Activated T-helper 17 cell treated with anti-CD3 and anti-CD28 coated beads, Interleukin-2, amount 50 U/mL, for 72 hours (primary cell): Measurements from ENCODE around the gene PNISR. TPM values are rescaled to one million over a fixed set of nuclear protein-coding genes. Genes with fewer than 3 reads are reported as not detected.
"Not testable (repeated sequence)": the region's sequence is repeated elsewhere in the genome, so short reads cannot be mapped to it uniquely, and the experiment has no call there.

ENCODE experiments used
- ATAC-seq: fragments of 150-1000 bp; cut with Tn5 transposase; replicated peaks from 2 replicates; pipeline ENCODE4 v1.10.0; 2021; ENCODE audit warnings: mild to moderate bottlenecking, moderate library complexity
- H3K27ac Mint-ChIP-seq: one replicate; pipeline ENCODE4 v1.8.0; 2022; ENCODE audit warnings: mixed read lengths
- H3K27me3 Mint-ChIP-seq: one replicate; pipeline ENCODE4 v1.8.0; 2022; ENCODE audit warnings: mixed read lengths
- H3K36me3 Mint-ChIP-seq: one replicate; pipeline ENCODE4 v1.8.0; 2022; ENCODE audit warnings: low read depth, mild to moderate bottlenecking, mixed read lengths
- H3K4me1 Mint-ChIP-seq: one replicate; pipeline ENCODE4 v1.8.0; 2022; ENCODE audit warnings: mixed read lengths
- H3K4me3 Mint-ChIP-seq: one replicate; pipeline ENCODE4 v1.8.0; 2022; ENCODE audit warnings: mild to moderate bottlenecking, mixed read lengths
- H3K9me3 Mint-ChIP-seq: one replicate; pipeline ENCODE4 v1.8.0; 2022; ENCODE audit warnings: mixed read lengths
- total RNA-seq, 2 donors: library from RNA; stranded (reverse); gene quantifications; one replicate each; pipeline ENCODE4 v1.2.3, GENCODE V29; 2022

Gene PNISR
- 100 to 1,000 TPM; 115 to 288 TPM for total RNA-seq

- Mint-ChIP-seq H3K36me3 (peaks cover 81% of the 10 kb centered on the region), H3K9me3 (no peaks in the 10 kb centered on the region), H3K27me3 (no peaks in the 10 kb centered on the region), H3K4me3 (peak within 1 kb of the TSS; percentile 86), H3K27ac (peak within 1 kb of the TSS; percentile 97), H3K4me1 (peaks cover 42% of the 10 kb centered on the region)
- peak; percentile 91 for ATAC-seq
Observed at GRCh38 chr6:99424761-99425646, at the start of gene PNISR. TSS of gene PNISR (minus strand) at chr6:99425308. CDS start at chr6:99414659, 10,649 bp downstream.

GRCh38 chr6:99473730-99474129 is 48.6 kb upstream of the PNISR start:
- Mint-ChIP-seq H3K4me1 (no peaks in the 10 kb centered on the region), H3K9me3 (peaks cover 3% of the 10 kb centered on the region), H3K36me3 (peaks cover 30% of the 10 kb centered on the region), H3K27me3 (no peaks in the 10 kb centered on the region), H3K27ac (no peak overlapping the region), H3K4me3 (no peak overlapping the region)
- no peak for ATAC-seq

GRCh38 chr6:99471638-99472037 is 46.5 kb upstream of the PNISR start:
- no peaks in the 10 kb centered on the region for H3K9me3 Mint-ChIP-seq
- ATAC-seq: no peak
- no peak overlapping the region for H3K27ac Mint-ChIP-seq
- no peaks in the 10 kb centered on the region for H3K4me1 Mint-ChIP-seq
- peaks cover 26% of the 10 kb centered on the region for H3K36me3 Mint-ChIP-seq
- H3K4me3 Mint-ChIP-seq: no peak overlapping the region
- no peaks in the 10 kb centered on the region for H3K27me3 Mint-ChIP-seq

GRCh38 chr6:99467509-99468106 is 42.5 kb upstream of the PNISR start:
- no peaks in the 10 kb centered on the region for H3K9me3 Mint-ChIP-seq
- peaks cover 23% of the 10 kb centered on the region for H3K36me3 Mint-ChIP-seq
- ATAC-seq: no peak
- H3K27ac Mint-ChIP-seq: no peak overlapping the region
- H3K4me1 Mint-ChIP-seq: no peaks in the 10 kb centered on the region
- no peaks in the 10 kb centered on the region for H3K27me3 Mint-ChIP-seq
- no peak overlapping the region for H3K4me3 Mint-ChIP-seq

DNA sequence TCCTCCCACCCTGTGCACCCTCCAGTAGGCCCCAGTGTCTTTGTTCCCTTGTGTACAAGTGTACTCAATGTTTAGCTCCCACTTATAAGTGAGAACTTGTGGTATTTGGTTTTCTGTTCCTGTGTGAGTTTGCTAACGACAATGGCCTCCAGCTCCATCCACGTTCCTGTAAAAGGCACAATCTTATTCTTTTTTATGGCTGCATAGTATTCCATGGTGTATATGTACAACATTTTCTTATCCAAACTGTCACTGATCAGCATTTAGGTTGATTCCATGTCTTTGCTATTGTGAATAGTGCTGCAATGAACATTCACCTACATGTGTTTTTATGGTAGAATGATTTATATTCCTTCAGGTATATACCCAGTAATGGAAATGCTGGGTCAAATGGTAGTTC is 34.0 kb upstream of the PNISR start:
- H3K9me3 Mint-ChIP-seq, H3K27ac Mint-ChIP-seq, ATAC-seq, H3K27me3 Mint-ChIP-seq, H3K4me3 Mint-ChIP-seq, H3K4me1 Mint-ChIP-seq: not testable (repeated sequence)
- peaks cover 41% of the 10 kb centered on the region for H3K36me3 Mint-ChIP-seq

- no peak overlapping the region for H3K4me3 Mint-ChIP-seq
- H3K27me3 Mint-ChIP-seq: no peaks in the 10 kb centered on the region
- H3K36me3 Mint-ChIP-seq: peaks cover 38% of the 10 kb centered on the region
- ATAC-seq: no peak
- peaks cover 3% of the 10 kb centered on the region for H3K4me1 Mint-ChIP-seq
- peaks cover 7% of the 10 kb centered on the region for H3K9me3 Mint-ChIP-seq
- H3K27ac Mint-ChIP-seq: no peak overlapping the region
Observed at GRCh38 chr6:99458319-99458718, 33.2 kb upstream of the PNISR start.

GRCh38 chr6:99446076-99446475 is 21.0 kb upstream of the PNISR start:
- no peaks in the 10 kb centered on the region for H3K27me3 Mint-ChIP-seq
- peaks cover 3% of the 10 kb centered on the region for H3K4me1 Mint-ChIP-seq
- ATAC-seq: peak; percentile 89
- no peak overlapping the region for H3K4me3 Mint-ChIP-seq
- H3K9me3 Mint-ChIP-seq: peaks cover 3% of the 10 kb centered on the region
- no peak overlapping the region for H3K27ac Mint-ChIP-seq
- H3K36me3 Mint-ChIP-seq: peaks cover 58% of the 10 kb centered on the region

DNA sequence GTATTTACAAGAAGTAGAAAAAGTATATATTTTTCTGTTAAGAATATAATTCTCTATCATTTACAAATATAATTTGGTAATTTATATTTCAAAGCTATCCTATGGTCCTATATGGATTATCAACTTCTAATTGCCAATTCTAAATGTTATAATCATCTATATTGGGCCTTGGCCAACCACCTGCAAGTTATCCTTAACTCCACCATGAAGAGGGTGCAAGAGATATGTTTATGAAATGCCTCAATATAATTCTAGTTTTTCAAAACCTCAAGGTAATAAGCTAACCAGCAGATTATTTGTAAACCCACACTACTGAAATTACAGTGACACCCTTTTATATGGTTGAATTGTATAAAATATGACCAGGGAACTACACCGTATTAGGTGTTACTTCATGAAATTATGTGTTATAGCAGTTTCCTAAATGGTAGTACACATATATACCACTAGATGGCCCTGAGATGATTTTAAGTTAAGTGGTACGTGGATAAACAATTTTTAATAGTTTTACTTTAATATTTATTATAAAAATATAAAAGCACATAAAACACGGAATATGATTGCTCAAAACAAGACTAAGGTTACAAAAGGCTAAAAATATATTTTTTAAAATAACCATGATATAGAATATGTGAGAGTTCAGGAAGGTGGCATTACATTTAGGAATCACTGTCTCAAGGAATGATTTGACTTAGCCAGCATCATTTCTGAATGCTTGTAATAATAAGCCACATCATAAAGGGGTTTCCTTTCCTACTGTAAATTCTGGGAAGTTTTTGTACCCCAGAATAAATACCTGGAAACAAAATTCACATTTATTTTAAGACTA is 9.8 kb upstream of the PNISR start:
- Mint-ChIP-seq H3K27ac (no peak overlapping the region), H3K36me3 (peaks cover 36% of the 10 kb centered on the region), H3K4me3 (no peak overlapping the region), H3K9me3 (no peaks in the 10 kb centered on the region), H3K27me3 (no peaks in the 10 kb centered on the region), H3K4me1 (no peaks in the 10 kb centered on the region)
- ATAC-seq: no peak

GRCh38 chr6:99432877-99433276 is 7.8 kb upstream of the PNISR start:
- no peaks in the 10 kb centered on the region for H3K27me3 Mint-ChIP-seq
- no peak overlapping the region for H3K4me3 Mint-ChIP-seq
- H3K9me3 Mint-ChIP-seq: no peaks in the 10 kb centered on the region
- ATAC-seq: no peak
- H3K4me1 Mint-ChIP-seq: peaks cover 5% of the 10 kb centered on the region
- no peak overlapping the region for H3K27ac Mint-ChIP-seq
- H3K36me3 Mint-ChIP-seq: peaks cover 28% of the 10 kb centered on the region

DNA sequence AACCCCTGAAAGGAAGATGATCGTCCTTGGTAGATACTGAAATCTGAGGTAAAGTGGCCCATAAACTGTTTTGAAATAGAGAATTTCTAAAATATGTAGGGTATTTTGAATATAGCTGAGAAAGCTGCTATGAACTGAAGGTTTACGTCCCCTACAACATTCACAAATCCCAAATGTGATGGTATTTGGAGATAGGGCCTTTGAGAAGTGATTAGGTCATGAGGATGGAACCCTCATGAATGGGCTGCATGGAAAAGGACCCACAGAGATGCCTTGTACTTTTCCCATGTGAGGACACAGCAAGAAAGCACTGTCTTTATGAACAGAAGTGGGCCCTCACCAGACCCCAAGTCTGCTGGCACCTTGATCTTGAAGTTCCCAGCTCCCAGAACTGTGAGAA is 6.8 kb upstream of the PNISR start:
- H3K36me3 Mint-ChIP-seq: peaks cover 32% of the 10 kb centered on the region

GRCh38 chr6:99427988-99428387 is 2.9 kb upstream of the PNISR start:
- peaks cover 22% of the 10 kb centered on the region for H3K4me1 Mint-ChIP-seq
- no peaks in the 10 kb centered on the region for H3K9me3 Mint-ChIP-seq
- peak overlapping the region; percentile 86 for H3K4me3 Mint-ChIP-seq
- ATAC-seq: no peak
- no peaks in the 10 kb centered on the region for H3K27me3 Mint-ChIP-seq
- no peak overlapping the region for H3K27ac Mint-ChIP-seq
- peaks cover 63% of the 10 kb centered on the region for H3K36me3 Mint-ChIP-seq

More for the DNA sequence above, 6.8 kb upstream of the PNISR start:
- no peak for ATAC-seq
- no peak overlapping the region for H3K27ac Mint-ChIP-seq
- H3K27me3 Mint-ChIP-seq: no peaks in the 10 kb centered on the region
- peaks cover 5% of the 10 kb centered on the region for H3K4me1 Mint-ChIP-seq
- no peak overlapping the region for H3K4me3 Mint-ChIP-seq
- no peaks in the 10 kb centered on the region for H3K9me3 Mint-ChIP-seq

DNA sequence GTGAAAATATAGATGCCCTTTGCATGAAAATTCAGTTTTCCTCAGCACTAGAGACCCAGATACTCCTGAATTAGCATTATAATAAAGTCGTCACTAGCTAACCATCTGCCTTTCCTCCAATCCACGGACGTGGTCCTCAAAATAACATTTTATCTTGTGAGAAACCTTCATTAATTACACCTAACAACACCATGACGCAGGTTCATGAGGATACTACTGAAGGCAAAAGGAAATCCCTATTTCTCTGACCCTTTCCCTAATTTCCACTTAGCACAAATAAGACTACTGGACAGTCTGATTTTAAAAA is 1.3 kb upstream of the PNISR start:
- H3K27me3 Mint-ChIP-seq: no peaks in the 10 kb centered on the region
- peaks cover 31% of the 10 kb centered on the region for H3K4me1 Mint-ChIP-seq
- no peaks in the 10 kb centered on the region for H3K9me3 Mint-ChIP-seq
- H3K27ac Mint-ChIP-seq: peak overlapping the region; percentile 97
- peak overlapping the region; percentile 86 for H3K4me3 Mint-ChIP-seq
- H3K36me3 Mint-ChIP-seq: peaks cover 76% of the 10 kb centered on the region
- no peak for ATAC-seq

DNA sequence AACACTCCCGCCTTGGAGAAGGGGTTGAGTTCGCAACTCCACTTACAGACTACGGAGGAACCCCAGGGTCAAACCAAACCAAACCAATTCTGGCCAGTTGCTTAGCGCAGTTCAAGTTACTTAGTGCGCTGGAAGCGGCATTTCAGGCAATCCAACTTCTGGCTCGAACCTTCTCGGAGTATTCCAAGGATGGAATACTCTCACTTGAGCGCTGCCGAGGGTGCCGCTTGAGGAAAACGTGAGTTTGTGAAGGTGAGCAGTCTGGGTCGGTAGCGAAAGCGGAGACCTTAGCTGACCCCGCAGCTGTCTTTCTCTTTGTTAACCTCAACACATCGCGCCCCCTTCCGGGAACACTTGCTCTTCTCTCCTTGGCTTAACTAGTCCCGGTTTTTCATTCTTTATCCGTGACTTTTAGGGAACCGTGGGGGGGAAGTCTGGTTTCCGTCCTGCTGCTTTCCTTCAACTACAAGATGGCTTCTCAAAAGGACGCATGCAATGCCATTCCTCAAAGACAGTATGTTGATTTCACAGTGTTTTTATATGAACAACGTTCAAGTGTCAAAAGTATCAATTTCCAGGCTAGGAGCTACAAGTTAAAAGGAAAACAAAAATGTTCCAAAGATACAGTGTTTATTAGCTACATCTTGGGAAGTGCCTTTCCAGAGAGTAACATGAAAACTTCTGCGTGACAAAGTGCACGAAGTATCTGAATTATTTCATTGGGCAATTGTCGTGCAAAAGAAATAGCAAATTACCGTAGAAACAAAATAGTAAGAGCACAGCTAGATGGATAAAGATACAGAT is 741 bp upstream of the PNISR start:
- H3K9me3 Mint-ChIP-seq: no peaks in the 10 kb centered on the region
- peak; percentile 53 for ATAC-seq
- peaks cover 76% of the 10 kb centered on the region for H3K36me3 Mint-ChIP-seq
- peaks cover 37% of the 10 kb centered on the region for H3K4me1 Mint-ChIP-seq
- H3K27me3 Mint-ChIP-seq: no peaks in the 10 kb centered on the region
- peak overlapping the region; percentile 97 for H3K27ac Mint-ChIP-seq
- H3K4me3 Mint-ChIP-seq: peak overlapping the region; percentile 86

DNA sequence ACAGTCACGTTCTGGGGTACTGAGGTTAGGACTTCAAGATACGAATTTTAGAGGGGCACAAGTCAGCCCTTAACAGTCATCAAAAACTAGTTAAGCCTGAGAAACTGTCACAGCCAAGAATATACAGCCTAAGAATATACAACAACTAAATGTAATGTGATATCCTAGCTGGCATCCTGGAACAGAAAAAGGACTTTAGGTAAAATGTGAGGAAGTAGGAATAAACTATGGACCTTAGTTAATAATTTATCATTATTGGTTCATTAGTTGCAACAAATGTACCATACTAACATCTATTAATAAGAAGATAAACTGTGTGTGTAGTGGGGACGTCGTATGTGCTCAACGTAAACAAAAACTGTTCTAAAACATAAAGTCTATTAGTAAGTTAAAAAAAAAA is 1.1 kb downstream of the PNISR start:
- peaks cover 42% of the 10 kb centered on the region for H3K4me1 Mint-ChIP-seq
- H3K27ac Mint-ChIP-seq: peak overlapping the region; percentile 97
- peak overlapping the region; percentile 86 for H3K4me3 Mint-ChIP-seq
- H3K36me3 Mint-ChIP-seq: peaks cover 81% of the 10 kb centered on the region
- no peak for ATAC-seq
- H3K27me3 Mint-ChIP-seq: no peaks in the 10 kb centered on the region
- no peaks in the 10 kb centered on the region for H3K9me3 Mint-ChIP-seq
